AG10803 (cell line): ENCODE measurements around the gene FAAP100.

Experiments used
- DNase-seq: peaks from one replicate; pipeline ENCODE4 v3.0.0; 2010; ENCODE audit warnings: low read depth
- H3K4me3 ChIP-seq: 2 replicates; pipeline ENCODE4 v1.5.1; 2011; ENCODE audit warnings: mild to moderate bottlenecking, low read length, control low read depth
- CTCF ChIP-seq: conservative IDR thresholded peaks from 2 replicates; pipeline ENCODE4 v1.5.1; 2011; ENCODE audit warnings: mild to moderate bottlenecking, low read length, control low read depth, inconsistent platforms

FAAP100 gene

GRCh38 chr17:81513753-81514488 is 38.2 kb downstream of the FAAP100 start:
- no peak for TF ChIP-seq CTCF
- DNase-seq = peak; percentile 74
- peak overlapping the region; percentile 69 for H3K4me3 ChIP-seq

- peak overlapping the region; percentile 69 for H3K4me3 ChIP-seq
- DNase-seq = peak; percentile 55
- no peak for TF ChIP-seq CTCF
These were observed 38.8 kb downstream of the FAAP100 start for GRCh38 chr17:81513372-81513752.

- peak; percentile 93 for DNase-seq
- H3K4me3 ChIP-seq = peak within 1 kb of the TSS; percentile 95
- no peak for TF ChIP-seq CTCF
These were observed 39.4 kb downstream of the FAAP100 start, which contains the start of gene ACTG1 for GRCh38 chr17:81512562-81513371. Gene ACTG1, minus strand, starts transcription at chr17:81512799. Its CDS starts 445 bp downstream, at chr17:81512354.

GRCh38 chr17:81511804-81512561 is 40.2 kb downstream of the FAAP100 start:
- peak overlapping the region; percentile 95 for H3K4me3 ChIP-seq
- TF ChIP-seq CTCF = no peak
- DNase-seq = no peak

GRCh38 chr17:81511554-81511803 is 40.7 kb downstream of the FAAP100 start:
- no peak for DNase-seq

More at GRCh38 chr17:81511554-81511803, 40.7 kb downstream of the FAAP100 start:
- no peak for TF ChIP-seq CTCF
- H3K4me3 ChIP-seq = peak overlapping the region; percentile 95
